Measurements from ENCODE around the gene CNFN. TPM values are rescaled to one million over a fixed set of nuclear protein-coding genes. Genes with fewer than 3 reads are reported as not detected.
"Not testable (repeated sequence)": the region's sequence is repeated elsewhere in the genome, so short reads cannot be mapped to it uniquely, and the experiment has no call there.

CNFN gene
- total RNA-seq, 1 donor from 2014 or later = not detected

GRCh38 chr19:42349378-42350107 lies 40.6 kb downstream of the CNFN start:
- no peak overlapping the region for H3K27ac Mint-ChIP-seq (ENCODE audit: unreplicated experiment)
- H3K27me3 Mint-ChIP-seq (ENCODE audit: low read depth) = no peaks in the 10 kb centered on the region
- peaks cover 22% of the 10 kb centered on the region for H3K36me3 Mint-ChIP-seq (ENCODE audit: low read depth)
- H3K9me3 Mint-ChIP-seq (ENCODE audit: low read depth) = no peaks in the 10 kb centered on the region
- H3K4me1 Mint-ChIP-seq (ENCODE audit: low read depth) = peaks cover 6% of the 10 kb centered on the region
- DNase-seq (ENCODE audit: low spot score) = no peak
- TF ChIP-seq, protein P1, sequence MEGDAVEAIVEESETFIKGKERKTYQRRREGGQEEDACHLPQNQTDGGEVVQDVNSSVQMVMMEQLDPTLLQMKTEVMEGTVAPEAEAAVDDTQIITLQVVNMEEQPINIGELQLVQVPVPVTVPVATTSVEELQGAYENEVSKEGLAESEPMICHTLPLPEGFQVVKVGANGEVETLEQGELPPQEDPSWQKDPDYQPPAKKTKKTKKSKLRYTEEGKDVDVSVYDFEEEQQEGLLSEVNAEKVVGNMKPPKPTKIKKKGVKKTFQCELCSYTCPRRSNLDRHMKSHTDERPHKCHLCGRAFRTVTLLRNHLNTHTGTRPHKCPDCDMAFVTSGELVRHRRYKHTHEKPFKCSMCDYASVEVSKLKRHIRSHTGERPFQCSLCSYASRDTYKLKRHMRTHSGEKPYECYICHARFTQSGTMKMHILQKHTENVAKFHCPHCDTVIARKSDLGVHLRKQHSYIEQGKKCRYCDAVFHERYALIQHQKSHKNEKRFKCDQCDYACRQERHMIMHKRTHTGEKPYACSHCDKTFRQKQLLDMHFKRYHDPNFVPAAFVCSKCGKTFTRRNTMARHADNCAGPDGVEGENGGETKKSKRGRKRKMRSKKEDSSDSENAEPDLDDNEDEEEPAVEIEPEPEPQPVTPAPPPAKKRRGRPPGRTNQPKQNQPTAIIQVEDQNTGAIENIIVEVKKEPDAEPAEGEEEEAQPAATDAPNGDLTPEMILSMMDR (IDR thresholded peaks at IDR 0.05) = no peak
- no peak overlapping the region for H3K4me3 Mint-ChIP-seq (ENCODE audit: unreplicated experiment)

- no peak for DNase-seq (ENCODE audit: low spot score)
- Mint-ChIP-seq H3K4me3 (ENCODE audit: unreplicated experiment) (no peak overlapping the region), H3K27ac (ENCODE audit: unreplicated experiment) (no peak overlapping the region), H3K4me1 (ENCODE audit: low read depth) (peaks cover 6% of the 10 kb centered on the region), H3K27me3 (ENCODE audit: low read depth) (no peaks in the 10 kb centered on the region), H3K9me3 (ENCODE audit: low read depth) (no peaks in the 10 kb centered on the region), H3K36me3 (ENCODE audit: low read depth) (peaks cover 19% of the 10 kb centered on the region)
- TF ChIP-seq, protein P1 (IDR thresholded peaks at IDR 0.05) = no peak
Observed at GRCh38 chr19:42348211-42348610, 41.9 kb downstream of the CNFN start.

DNA sequence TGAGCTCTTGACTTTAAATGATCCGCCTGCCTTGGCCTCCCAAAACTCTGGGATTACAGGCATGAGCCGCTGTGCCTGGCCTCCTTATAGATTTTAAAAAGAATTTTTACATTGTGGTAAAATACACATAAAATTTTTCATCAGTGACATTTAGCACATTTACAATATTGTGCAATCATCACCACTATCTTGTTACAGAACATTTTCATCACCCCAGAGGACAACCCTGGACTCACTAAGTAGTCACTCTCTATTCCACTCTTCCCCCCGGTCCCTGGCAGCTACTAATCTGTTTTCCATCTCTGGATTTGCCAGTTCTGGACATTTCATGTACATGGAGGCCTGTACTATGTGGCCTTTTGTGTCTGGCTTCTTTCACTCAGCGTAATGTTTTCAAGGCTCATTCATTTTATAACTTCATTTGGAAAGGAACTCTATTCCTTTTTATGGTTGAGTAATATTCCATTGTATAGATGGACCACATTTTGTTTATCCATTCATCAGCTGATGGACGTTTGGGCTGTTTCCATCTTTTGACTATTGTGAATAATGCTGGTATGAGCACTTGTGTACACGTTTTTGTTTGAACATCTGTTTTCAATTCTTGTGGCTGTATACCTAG lies 44.8 kb downstream of the CNFN start:
- DNase-seq (ENCODE audit: low spot score) = no peak
- H3K36me3 Mint-ChIP-seq (ENCODE audit: low read depth) = peaks cover 16% of the 10 kb centered on the region
- H3K4me3 Mint-ChIP-seq (ENCODE audit: unreplicated experiment) = no peak overlapping the region
- H3K9me3 Mint-ChIP-seq (ENCODE audit: low read depth) = no peaks in the 10 kb centered on the region
- no peak overlapping the region for H3K27ac Mint-ChIP-seq (ENCODE audit: unreplicated experiment)
- TF ChIP-seq, protein P1 (IDR thresholded peaks at IDR 0.05) = no peak
- no peaks in the 10 kb centered on the region for H3K27me3 Mint-ChIP-seq (ENCODE audit: low read depth)
- H3K4me1 Mint-ChIP-seq (ENCODE audit: low read depth) = peaks cover 6% of the 10 kb centered on the region

DNA sequence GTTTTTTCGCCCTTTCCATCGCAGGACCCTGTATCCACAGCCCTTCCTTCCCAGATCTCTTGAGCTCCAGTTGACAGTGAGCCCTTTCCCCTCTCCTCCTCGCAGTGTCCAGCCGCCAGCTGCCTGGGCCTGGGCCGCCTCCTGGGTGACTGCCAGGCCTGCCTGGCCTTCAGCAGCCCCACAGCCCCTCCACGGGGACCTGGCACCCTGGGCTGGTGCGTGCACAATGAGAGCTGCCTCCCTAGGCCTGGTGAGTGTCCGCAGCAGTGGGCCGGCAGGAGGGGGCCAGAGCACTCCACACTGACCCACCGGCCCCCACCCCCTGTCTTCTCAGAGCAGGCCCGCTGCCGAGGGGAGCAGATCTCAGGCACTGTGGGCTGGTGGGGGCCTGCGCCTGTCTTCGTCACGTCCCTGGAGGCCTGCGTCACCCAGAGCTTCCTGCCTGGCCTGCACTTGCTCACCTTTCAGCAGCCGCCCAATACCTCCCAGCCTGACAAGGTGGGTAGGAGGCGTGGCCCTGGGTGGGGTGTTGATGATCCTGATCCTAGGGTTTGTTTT lies 45.7 kb downstream of the CNFN start:
- Mint-ChIP-seq H3K4me3 (ENCODE audit: unreplicated experiment) (no peak overlapping the region), H3K27me3 (ENCODE audit: low read depth) (no peaks in the 10 kb centered on the region), H3K4me1 (ENCODE audit: low read depth) (peaks cover 6% of the 10 kb centered on the region), H3K36me3 (ENCODE audit: low read depth) (peaks cover 14% of the 10 kb centered on the region), H3K9me3 (ENCODE audit: low read depth) (no peaks in the 10 kb centered on the region), H3K27ac (ENCODE audit: unreplicated experiment) (no peak overlapping the region)
- DNase-seq (ENCODE audit: low spot score) = no peak
- TF ChIP-seq, protein P1 (IDR thresholded peaks at IDR 0.05) = no peak

DNA sequence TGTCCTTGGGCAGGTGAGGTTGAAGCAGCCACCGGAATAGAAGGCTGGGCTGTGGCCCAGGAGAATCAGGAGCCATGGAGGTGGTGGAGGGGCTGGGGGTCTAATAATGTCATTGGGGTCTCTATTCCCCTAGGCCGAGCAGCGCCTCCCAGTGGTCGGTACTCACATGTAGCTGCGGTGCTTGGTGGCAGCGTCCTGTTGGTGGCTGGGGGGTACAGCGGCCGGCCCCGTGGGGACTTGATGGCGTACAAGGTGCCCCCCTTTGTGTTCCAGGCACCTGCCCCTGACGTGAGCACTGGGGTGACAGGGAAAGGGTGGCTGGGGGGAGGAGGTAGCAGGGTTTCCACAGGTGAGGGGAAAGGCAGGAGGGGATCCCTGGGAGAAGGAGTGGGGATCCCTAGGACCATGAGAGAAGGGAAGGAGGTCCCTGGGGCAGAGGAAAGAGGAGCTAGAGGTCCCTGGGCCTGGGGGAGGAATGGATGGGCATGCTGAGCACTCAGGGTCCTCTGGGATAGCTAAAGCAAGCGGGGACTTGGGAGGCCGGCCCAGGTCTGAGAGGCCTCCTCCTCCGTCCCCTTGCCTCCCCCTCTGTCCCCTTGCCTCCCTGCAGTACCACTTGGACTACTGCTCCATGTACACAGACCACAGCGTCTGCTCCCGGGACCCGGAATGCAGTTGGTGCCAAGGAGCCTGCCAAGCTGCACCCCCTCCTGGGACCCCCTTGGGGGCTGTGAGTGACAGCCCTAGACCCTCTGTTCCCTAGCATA lies 46.6 kb downstream of the CNFN start:
- DNase-seq (ENCODE audit: low spot score) = no peak
- Mint-ChIP-seq H3K9me3 (ENCODE audit: low read depth) (no peaks in the 10 kb centered on the region), H3K27me3 (ENCODE audit: low read depth) (no peaks in the 10 kb centered on the region), H3K27ac (ENCODE audit: unreplicated experiment) (no peak overlapping the region), H3K4me3 (ENCODE audit: unreplicated experiment) (no peak overlapping the region), H3K36me3 (ENCODE audit: low read depth) (peaks cover 15% of the 10 kb centered on the region), H3K4me1 (ENCODE audit: low read depth) (peaks cover 6% of the 10 kb centered on the region)
- TF ChIP-seq, protein P1 (IDR thresholded peaks at IDR 0.05) = peak; percentile 48

GRCh38 chr19:42339922-42340321 lies 50.2 kb downstream of the CNFN start:
- not testable (repeated sequence) for H3K27me3 Mint-ChIP-seq (ENCODE audit: low read depth); H3K27ac Mint-ChIP-seq (ENCODE audit: unreplicated experiment); H3K4me1 Mint-ChIP-seq (ENCODE audit: low read depth); DNase-seq (ENCODE audit: low spot score); H3K9me3 Mint-ChIP-seq (ENCODE audit: low read depth); H3K4me3 Mint-ChIP-seq (ENCODE audit: unreplicated experiment)
- H3K36me3 Mint-ChIP-seq (ENCODE audit: low read depth) = peaks cover 13% of the 10 kb centered on the region

GRCh38 chr19:42339126-42339860 lies 50.8 kb downstream of the CNFN start:
- H3K27me3 Mint-ChIP-seq (ENCODE audit: low read depth); DNase-seq (ENCODE audit: low spot score); H3K4me3 Mint-ChIP-seq (ENCODE audit: unreplicated experiment); H3K9me3 Mint-ChIP-seq (ENCODE audit: low read depth); H3K4me1 Mint-ChIP-seq (ENCODE audit: low read depth); H3K27ac Mint-ChIP-seq (ENCODE audit: unreplicated experiment); H3K36me3 Mint-ChIP-seq (ENCODE audit: low read depth): not testable (repeated sequence)

Measured in chondrocyte (in vitro differentiated cells).